DND-41 (cell line): ENCODE results near the gene PPOX.

Source experiments
- EZH2 ChIP-seq: IDR thresholded peaks from 3 replicates; pipeline ENCODE4 v1.6.1; 2012; ENCODE audit warnings: borderline replicate concordance, low read depth, mild to moderate bottlenecking, moderate library complexity, low read length, inconsistent platforms; ENCODE audit not compliant: severe bottlenecking
- TF ChIP-seq, protein P1 (sequence below): IDR thresholded peaks from 2 replicates; pipeline ENCODE4 v1.5.1; 2012; ENCODE audit warnings: borderline replicate concordance, low read length, moderate library complexity, mild to moderate bottlenecking; ENCODE audit not compliant: poor library complexity, severe bottlenecking; ENCODE audit errors: extremely low read depth

GRCh38 chr1:161122967-161123366 lies 43.3 kb upstream of the PPOX start:
- TF ChIP-seq, protein P1, sequence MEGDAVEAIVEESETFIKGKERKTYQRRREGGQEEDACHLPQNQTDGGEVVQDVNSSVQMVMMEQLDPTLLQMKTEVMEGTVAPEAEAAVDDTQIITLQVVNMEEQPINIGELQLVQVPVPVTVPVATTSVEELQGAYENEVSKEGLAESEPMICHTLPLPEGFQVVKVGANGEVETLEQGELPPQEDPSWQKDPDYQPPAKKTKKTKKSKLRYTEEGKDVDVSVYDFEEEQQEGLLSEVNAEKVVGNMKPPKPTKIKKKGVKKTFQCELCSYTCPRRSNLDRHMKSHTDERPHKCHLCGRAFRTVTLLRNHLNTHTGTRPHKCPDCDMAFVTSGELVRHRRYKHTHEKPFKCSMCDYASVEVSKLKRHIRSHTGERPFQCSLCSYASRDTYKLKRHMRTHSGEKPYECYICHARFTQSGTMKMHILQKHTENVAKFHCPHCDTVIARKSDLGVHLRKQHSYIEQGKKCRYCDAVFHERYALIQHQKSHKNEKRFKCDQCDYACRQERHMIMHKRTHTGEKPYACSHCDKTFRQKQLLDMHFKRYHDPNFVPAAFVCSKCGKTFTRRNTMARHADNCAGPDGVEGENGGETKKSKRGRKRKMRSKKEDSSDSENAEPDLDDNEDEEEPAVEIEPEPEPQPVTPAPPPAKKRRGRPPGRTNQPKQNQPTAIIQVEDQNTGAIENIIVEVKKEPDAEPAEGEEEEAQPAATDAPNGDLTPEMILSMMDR: no peak
- no peak for TF ChIP-seq EZH2
